CD4-positive, CD25-positive, alpha-beta regulatory T cell (primary cell): Measurements from ENCODE around the gene SAMMSON. TPM values are rescaled to one million over a fixed set of nuclear protein-coding genes. Genes with fewer than 3 reads are reported as not detected.

Source experiments
- ATAC-seq, 2 donors: fragments of 150-1000 bp; cut with Tn5 transposase; one replicate each; pipeline ENCODE4 v1.10.0; 2021; ENCODE audit warnings: low read depth in 2 of 2, moderate number of reproducible peaks in 2 of 2, moderate library complexity in 1 of 2
- DNase-seq, 3 donors: peaks; one replicate each; pipeline versions ENCODE4 v3.0.0 to v3.0.0-alpha.2; 2012 to 2022; ENCODE audit warnings: mixed read lengths in 1 of 3
- H3K27ac ChIP-seq: one replicate; pipeline ENCODE4 v1.7.0; 2013; ENCODE audit warnings: mild to moderate bottlenecking, low read length; ENCODE audit not compliant: insufficient read depth, poor library complexity, severe bottlenecking
- H3K27me3 ChIP-seq: one replicate; pipeline ENCODE4 v1.7.0; 2013; ENCODE audit warnings: low read length; ENCODE audit not compliant: control insufficient read depth, insufficient read depth
- H3K36me3 ChIP-seq: one replicate; pipeline ENCODE4 v1.7.0; 2013; ENCODE audit warnings: mild to moderate bottlenecking, low read length, moderate library complexity; ENCODE audit not compliant: control insufficient read depth, insufficient read depth
- H3K4me1 ChIP-seq: 2 replicates; pipeline ENCODE4 v1.7.0; 2013; ENCODE audit warnings: mild to moderate bottlenecking, low read length; ENCODE audit not compliant: insufficient read depth, control insufficient read depth, poor library complexity, severe bottlenecking
- H3K4me3 ChIP-seq: one replicate; pipeline ENCODE4 v1.7.0; 2013; ENCODE audit warnings: low read depth, mild to moderate bottlenecking, low read length, moderate library complexity
- H3K9me3 ChIP-seq, 2 experiments: 1 replicate in 1 of 2; 2 replicates in 1 of 2; pipeline ENCODE4 v1.7.0; 2013; ENCODE audit warnings: low read length in 2 of 2, mild to moderate bottlenecking in 1 of 2, moderate library complexity in 1 of 2; ENCODE audit not compliant: control insufficient read depth in 2 of 2
- H3K27ac Mint-ChIP-seq, 3 donors: one replicate each; pipeline ENCODE4 v1.8.0; 2020 to 2022; ENCODE audit warnings: mild to moderate bottlenecking in 3 of 3, mixed read lengths in 3 of 3, moderate library complexity in 2 of 3
- H3K27me3 Mint-ChIP-seq: one replicate; pipeline ENCODE4 v1.8.0; 2022; ENCODE audit warnings: mild to moderate bottlenecking, mixed read lengths
- H3K36me3 Mint-ChIP-seq: one replicate; pipeline ENCODE4 v1.8.0; 2020; ENCODE audit warnings: mixed read lengths
- H3K4me1 Mint-ChIP-seq, 4 donors: one replicate each; pipeline ENCODE4 v1.8.0; 2020 to 2022; ENCODE audit warnings: mixed read lengths in 4 of 4, mild to moderate bottlenecking in 1 of 4
- H3K4me3 Mint-ChIP-seq, 4 donors: one replicate each; pipeline ENCODE4 v1.8.0; 2020 to 2022; ENCODE audit warnings: mild to moderate bottlenecking in 4 of 4, mixed read lengths in 4 of 4, moderate library complexity in 3 of 4
- H3K9me3 Mint-ChIP-seq, 7 donors: one replicate each; pipeline ENCODE4 v1.8.0; 2020 to 2022; ENCODE audit warnings: mixed read lengths in 7 of 7, mild to moderate bottlenecking in 3 of 7, moderate library complexity in 2 of 7
- polyA plus RNA-seq, 4 donors: library from polyadenylated mRNA; unstranded; fragments of 300-500 nt; fragmentation: Illumina TruSeq; gene quantifications; one replicate each; pipeline ENCODE4 v1.2.3, GENCODE V29; 2021
- total RNA-seq: library from RNA; stranded (reverse); gene quantifications from one replicate; pipeline ENCODE4 v1.2.3, GENCODE V29; 2022

The SAMMSON gene
- total RNA-seq (not detected), polyA plus RNA-seq (not detected)

DNA sequence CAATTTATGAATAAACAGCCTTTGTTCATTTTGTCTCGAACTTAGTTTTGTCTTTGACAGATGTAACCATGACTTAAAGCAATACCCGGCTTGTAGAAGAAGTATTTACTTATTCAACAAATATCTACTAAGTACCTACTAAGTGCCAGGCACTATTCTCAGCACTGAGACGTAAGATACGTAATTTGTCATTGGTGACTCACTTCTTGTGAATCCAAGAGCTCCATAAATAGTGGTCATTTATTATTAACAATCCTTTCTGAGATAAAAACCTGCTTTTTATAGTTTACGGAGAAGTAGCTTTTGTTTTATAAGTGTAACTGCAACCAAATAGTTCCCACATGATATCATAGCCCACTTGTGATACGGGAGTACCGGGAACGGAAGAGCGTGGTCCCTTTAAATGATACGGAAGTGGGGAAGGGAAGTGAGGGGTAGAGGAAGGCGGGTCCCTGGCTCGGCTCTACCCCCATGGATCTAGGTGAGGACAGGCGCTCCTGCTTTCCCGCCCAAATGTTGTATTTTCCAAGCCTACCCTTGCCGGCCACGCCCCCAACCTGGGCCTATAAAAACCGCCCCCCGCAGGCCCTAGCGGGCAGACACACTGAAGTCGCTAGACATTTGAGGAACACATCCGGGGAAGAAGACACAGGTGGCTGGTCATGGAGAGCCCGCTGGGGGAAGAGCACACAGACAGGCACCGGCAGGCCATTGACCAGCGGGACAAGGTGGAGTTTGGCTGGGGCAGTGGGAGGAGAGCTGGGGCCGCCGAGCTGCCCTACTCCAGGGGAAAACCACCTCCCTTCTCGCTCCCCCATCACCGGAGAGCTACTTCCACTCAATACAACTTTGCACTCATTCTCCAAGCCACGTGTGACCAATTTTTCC is at the start of gene SAMMSON:
SAMMSON (plus strand) TSS at position 594 of the 888 bp plus-strand sequence.
- Mint-ChIP-seq H3K27ac (no peak within 1 kb of the TSS), H3K9me3 (peaks cover 0 to 1% (median 0%) of the 10 kb centered on the region in 7 donors), H3K36me3 (no peaks in the 10 kb centered on the region), H3K4me1 (no peaks in the 10 kb centered on the region), H3K27me3 (no peaks in the 10 kb centered on the region), H3K4me3 (no peak within 1 kb of the TSS)
- DNase-seq, result no peak
- H3K4me3 ChIP-seq, result no peak within 1 kb of the TSS
- no peak for ATAC-seq
- H3K27ac ChIP-seq, result no peak within 1 kb of the TSS
- H3K27me3 ChIP-seq, result no peaks in the 10 kb centered on the region
- no peaks in the 10 kb centered on the region for H3K9me3 ChIP-seq
- H3K4me1 ChIP-seq, result no peaks in the 10 kb centered on the region
- H3K36me3 ChIP-seq, result no peaks in the 10 kb centered on the region

GRCh38 chr3:69951616-69952015 is 47.9 kb upstream of the SAMMSON start:
- H3K4me1 ChIP-seq, result no peaks in the 10 kb centered on the region
- Mint-ChIP-seq H3K36me3 (no peaks in the 10 kb centered on the region), H3K4me3 (no peak overlapping the region), H3K9me3 (peaks cover 0 to 1% (median 0%) of the 10 kb centered on the region in 7 donors), H3K27ac (no peak overlapping the region), H3K4me1 (no peaks in the 10 kb centered on the region), H3K27me3 (no peaks in the 10 kb centered on the region)
- H3K4me3 ChIP-seq, result no peak overlapping the region
- no peaks in the 10 kb centered on the region for H3K27me3 ChIP-seq
- no peak for ATAC-seq
- no peaks in the 10 kb centered on the region for H3K36me3 ChIP-seq
- H3K27ac ChIP-seq, result no peak overlapping the region
- H3K9me3 ChIP-seq, result no peaks in the 10 kb centered on the region
- DNase-seq, result no peak

DNA sequence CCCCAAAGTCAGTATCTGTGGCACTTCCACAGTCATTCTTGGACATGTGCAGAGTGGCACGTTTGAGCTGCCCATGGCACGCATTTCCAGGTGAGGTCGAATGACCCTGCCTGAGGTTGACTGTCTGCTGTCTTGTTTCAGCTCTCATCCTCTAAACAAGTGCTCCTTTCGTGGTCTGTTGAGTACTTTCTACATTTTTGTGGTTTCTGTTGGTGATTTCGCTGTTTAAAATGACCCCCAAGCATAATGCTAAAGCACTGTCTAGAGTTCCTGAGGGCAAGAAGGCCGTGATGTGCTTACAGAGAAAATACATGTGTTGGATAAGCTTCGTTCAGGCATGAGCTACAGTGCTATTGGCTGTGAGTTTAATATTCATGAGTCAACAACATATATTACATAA is 40.0 kb upstream of the SAMMSON start:
- Histone ChIP-seq H3K9me3 (no peaks in the 10 kb centered on the region), H3K36me3 (no peaks in the 10 kb centered on the region), H3K27ac (no peak overlapping the region), H3K4me3 (no peak overlapping the region), H3K4me1 (no peaks in the 10 kb centered on the region), H3K27me3 (no peaks in the 10 kb centered on the region)
- Mint-ChIP-seq H3K9me3 (no peaks in the 10 kb centered on the region), H3K4me3 (no peak overlapping the region), H3K27me3 (peaks cover 4% of the 10 kb centered on the region), H3K4me1 (no peaks in the 10 kb centered on the region), H3K27ac (no peak overlapping the region), H3K36me3 (no peaks in the 10 kb centered on the region)
- ATAC-seq (no peak), DNase-seq (no peak)

DNA sequence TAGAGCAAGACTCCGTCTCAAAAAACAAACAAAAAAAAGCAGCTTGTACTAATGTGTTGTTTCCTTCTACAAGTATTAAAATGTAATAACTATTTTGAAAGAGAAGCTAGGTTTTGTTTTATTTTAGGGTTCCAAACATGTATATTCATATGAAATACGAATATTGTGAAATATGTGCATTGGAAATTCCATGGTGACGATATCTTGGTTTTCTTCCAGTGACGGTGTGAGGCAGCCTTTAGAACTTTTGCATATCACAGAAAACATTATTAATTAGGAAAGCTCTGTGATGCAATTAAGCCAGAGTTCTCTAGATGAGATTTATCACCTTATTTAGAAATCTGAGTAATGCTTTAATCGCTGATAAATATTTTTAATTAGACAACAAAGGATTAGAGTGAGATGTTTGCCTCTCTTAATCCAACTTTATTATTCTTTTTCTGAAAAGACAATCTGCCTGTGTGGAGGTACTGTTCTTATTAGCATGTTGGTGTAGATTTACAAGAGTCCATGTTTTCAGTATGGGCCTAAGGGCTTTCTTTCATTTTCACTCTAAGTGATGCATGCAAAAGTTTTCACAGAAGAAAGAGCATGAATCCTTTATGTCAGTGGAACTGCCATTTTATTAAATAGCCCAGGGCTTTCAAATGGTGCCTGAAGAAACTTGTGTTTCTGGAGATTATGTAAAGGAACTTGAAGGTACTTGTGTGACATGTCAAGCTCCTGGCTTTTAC is 37.7 kb upstream of the SAMMSON start:
- no peak overlapping the region for H3K27ac ChIP-seq
- Mint-ChIP-seq H3K27ac (no peak overlapping the region), H3K4me3 (no peak overlapping the region), H3K36me3 (no peaks in the 10 kb centered on the region), H3K9me3 (no peaks in the 10 kb centered on the region), H3K4me1 (no peaks in the 10 kb centered on the region), H3K27me3 (peaks cover 4% of the 10 kb centered on the region)
- H3K36me3 ChIP-seq, result no peaks in the 10 kb centered on the region
- ATAC-seq, result no peak
- no peaks in the 10 kb centered on the region for H3K4me1 ChIP-seq
- no peaks in the 10 kb centered on the region for H3K9me3 ChIP-seq
- no peak overlapping the region for H3K4me3 ChIP-seq
- no peak for DNase-seq
- H3K27me3 ChIP-seq, result no peaks in the 10 kb centered on the region

- H3K4me3 Mint-ChIP-seq, result no peak overlapping the region
- H3K27ac ChIP-seq, result no peak overlapping the region
- no peaks in the 10 kb centered on the region for H3K4me1 ChIP-seq
- H3K27ac Mint-ChIP-seq, result no peak overlapping the region
- no peaks in the 10 kb centered on the region for H3K9me3 ChIP-seq
- H3K9me3 Mint-ChIP-seq, result no peaks in the 10 kb centered on the region
- no peaks in the 10 kb centered on the region for H3K36me3 ChIP-seq
- DNase-seq (no peak), ATAC-seq (no peak)
- no peaks in the 10 kb centered on the region for H3K27me3 Mint-ChIP-seq
- no peaks in the 10 kb centered on the region for H3K4me1 Mint-ChIP-seq
- H3K4me3 ChIP-seq, result no peak overlapping the region
- no peaks in the 10 kb centered on the region for H3K27me3 ChIP-seq
- no peaks in the 10 kb centered on the region for H3K36me3 Mint-ChIP-seq
Observed at GRCh38 chr3:69963643-69964042, 35.9 kb upstream of the SAMMSON start.

DNA sequence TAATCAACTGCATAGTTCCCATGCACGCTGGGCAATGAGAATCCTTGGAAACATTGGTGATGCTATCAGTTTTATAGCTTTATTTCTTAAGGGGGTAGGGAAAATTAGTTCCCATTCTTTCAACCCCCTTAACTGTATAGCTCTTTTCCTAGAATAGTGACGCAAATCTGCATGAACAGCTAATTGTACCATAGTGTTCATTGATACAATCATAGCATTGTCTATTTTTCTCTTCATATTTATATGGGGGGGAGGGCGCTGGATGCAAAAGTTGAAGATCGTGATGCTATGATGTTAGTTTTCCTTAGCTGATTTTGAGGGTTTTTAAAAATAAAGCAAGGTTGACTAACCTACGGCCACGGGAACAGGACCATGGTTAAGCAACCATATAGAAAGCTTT is 32.4 kb upstream of the SAMMSON start:
- DNase-seq, result no peak

DNA sequence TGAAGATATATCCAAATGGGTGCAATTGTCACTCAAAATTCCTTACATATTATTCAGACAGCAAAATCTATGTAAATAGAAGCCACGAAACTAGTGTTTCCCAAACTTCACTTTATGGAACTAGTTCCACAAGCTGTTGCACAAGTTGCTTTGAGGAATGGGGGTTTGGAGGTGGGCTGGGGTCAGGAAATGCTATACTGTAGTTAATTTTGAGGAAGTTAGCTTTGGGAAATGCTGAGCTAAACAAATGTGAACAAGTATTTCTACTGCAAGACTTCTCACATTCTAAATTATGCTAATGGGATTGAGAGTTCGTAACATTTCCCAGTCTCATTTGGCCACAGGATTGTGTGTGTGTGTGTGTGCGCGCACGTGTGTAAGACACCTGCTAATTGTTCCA is 28.7 kb upstream of the SAMMSON start:
- Histone ChIP-seq H3K4me3 (no peak overlapping the region), H3K36me3 (no peaks in the 10 kb centered on the region), H3K9me3 (no peaks in the 10 kb centered on the region), H3K27me3 (no peaks in the 10 kb centered on the region), H3K4me1 (no peaks in the 10 kb centered on the region), H3K27ac (no peak overlapping the region)
- H3K4me1 Mint-ChIP-seq, result no peaks in the 10 kb centered on the region
- DNase-seq (no peak), ATAC-seq (no peak)
- no peaks in the 10 kb centered on the region for H3K36me3 Mint-ChIP-seq
- peaks cover 0 to 6% (median 0%) of the 10 kb centered on the region in 7 donors for H3K9me3 Mint-ChIP-seq
- H3K27me3 Mint-ChIP-seq, result no peaks in the 10 kb centered on the region
- no peak overlapping the region for H3K27ac Mint-ChIP-seq
- H3K4me3 Mint-ChIP-seq, result no peak overlapping the region

More for the DNA sequence above, 32.4 kb upstream of the SAMMSON start:
- no peaks in the 10 kb centered on the region for H3K9me3 Mint-ChIP-seq
- no peak for ATAC-seq
- no peaks in the 10 kb centered on the region for H3K36me3 Mint-ChIP-seq
- no peaks in the 10 kb centered on the region for H3K27me3 Mint-ChIP-seq
- Histone ChIP-seq H3K27ac (no peak overlapping the region), H3K4me3 (no peak overlapping the region), H3K9me3 (no peaks in the 10 kb centered on the region), H3K4me1 (no peaks in the 10 kb centered on the region), H3K27me3 (no peaks in the 10 kb centered on the region), H3K36me3 (no peaks in the 10 kb centered on the region)
- no peaks in the 10 kb centered on the region for H3K4me1 Mint-ChIP-seq
- no peak overlapping the region for H3K4me3 Mint-ChIP-seq
- no peak overlapping the region for H3K27ac Mint-ChIP-seq
